Neural progenitor cell (in vitro differentiated cells): ENCODE data around the gene COL9A2. TPM values are rescaled to one million over a fixed set of nuclear protein-coding genes. Genes with fewer than 3 reads are reported as not detected.

Experiments
- DNase-seq: peaks from one replicate; pipeline ENCODE4 v3.0.0-alpha.2; 2016; ENCODE audit warnings: low spot score
- H2AFZ ChIP-seq: fragments of 200-600 bp; sonication (generic); replicated peaks from 2 replicates; pipeline ENCODE4 v1.6.1; 2016; ENCODE audit warnings: antibody characterized with exemption
- H3F3A ChIP-seq: fragments of 200-600 bp; sonication (generic); 2 replicates; pipeline ENCODE4 v1.6.1; 2016; ENCODE audit warnings: antibody characterized with exemption, low read depth
- H3K27ac ChIP-seq: fragments of 200-600 bp; sonication (generic); 2 replicates; pipeline ENCODE4 v1.5.1; 2016; ENCODE audit warnings: mild to moderate bottlenecking
- H3K27me3 ChIP-seq: fragments of 200-600 bp; sonication (generic); 2 replicates; pipeline ENCODE4 v1.6.1; 2016; ENCODE audit warnings: mild to moderate bottlenecking, moderate library complexity
- H3K36me3 ChIP-seq: fragments of 200-600 bp; sonication (generic); 2 replicates; pipeline ENCODE4 v1.5.1; 2016
- H3K4me1 ChIP-seq: fragments of 200-600 bp; sonication (generic); 2 replicates; pipeline ENCODE4 v1.6.1; 2016; ENCODE audit warnings: mixed run types
- H3K4me2 ChIP-seq: fragments of 200-600 bp; sonication (generic); 2 replicates; pipeline ENCODE4 v1.6.1; 2016
- H3K4me3 ChIP-seq: fragments of 200-600 bp; sonication (generic); 2 replicates; pipeline ENCODE4 v1.5.1; 2016
- H3K79me2 ChIP-seq: fragments of 200-600 bp; sonication (generic); 2 replicates; pipeline ENCODE4 v1.6.1; 2016; ENCODE audit warnings: low read depth
- H3K9ac ChIP-seq: fragments of 200-600 bp; sonication (generic); 2 replicates; pipeline ENCODE4 v1.6.1; 2016
- H3K9me3 ChIP-seq: fragments of 200-600 bp; sonication (generic); 2 replicates; pipeline ENCODE4 v1.5.1; 2016; ENCODE audit warnings: low read depth
- H4K20me1 ChIP-seq: fragments of 200-600 bp; sonication (generic); 2 replicates; pipeline ENCODE4 v1.6.1; 2016; ENCODE audit warnings: low read depth
- H3K27ac Mint-ChIP-seq: 3 replicates; pipeline ENCODE4 v1.8.0; 2021; ENCODE audit warnings: mixed read lengths
- H3K27me3 Mint-ChIP-seq: 2 replicates; pipeline ENCODE4 v1.8.0; 2022; ENCODE audit warnings: low read depth, mild to moderate bottlenecking, inconsistent platforms, moderate library complexity, mixed read lengths; ENCODE audit not compliant: insufficient read depth
- H3K36me3 Mint-ChIP-seq: 3 replicates; pipeline ENCODE4 v1.8.0; 2021; ENCODE audit warnings: mixed read lengths
- H3K4me1 Mint-ChIP-seq: 3 replicates; pipeline ENCODE4 v1.8.0; 2021; ENCODE audit warnings: mixed read lengths
- H3K4me3 Mint-ChIP-seq: 3 replicates; pipeline ENCODE4 v1.8.0; 2021; ENCODE audit warnings: mild to moderate bottlenecking, moderate library complexity, mixed read lengths
- H3K9me3 Mint-ChIP-seq: 3 replicates; pipeline ENCODE4 v1.8.0; 2020; ENCODE audit warnings: mixed read lengths
- CTCF ChIP-seq: fragments of 200-600 bp; sonication (generic); IDR thresholded peaks from 2 replicates; pipeline ENCODE4 v1.5.1; 2017; ENCODE audit warnings: antibody characterized with exemption, mild to moderate bottlenecking
- EZH2 ChIP-seq: fragments of 200-600 bp; sonication (generic); IDR thresholded peaks from 2 replicates; pipeline ENCODE4 v1.6.1; 2017; ENCODE audit warnings: antibody characterized with exemption, mild to moderate bottlenecking, moderate library complexity
- EZH2phosphoT487 ChIP-seq: fragments of 200-600 bp; sonication (generic); IDR thresholded peaks from 2 replicates; pipeline ENCODE4 v1.6.1; 2017; ENCODE audit warnings: antibody characterized with exemption
- total RNA-seq: library from RNA; depleted of rRNA; stranded (reverse); fragments of >200 nt; gene quantifications from 2 replicates; pipeline ENCODE4 v1.2.3, GENCODE V29; 2015; ENCODE audit warnings: low replicate concordance

COL9A2 gene
- total RNA-seq, 1 donor from 2014 or later, result 3.7 TPM

GRCh38 chr1:40299366-40300248 is 17.5 kb downstream of the COL9A2 start:
- H3K4me1 Mint-ChIP-seq, result peaks cover 5% of the 10 kb centered on the region
- H3K9me3 Mint-ChIP-seq, result no peaks in the 10 kb centered on the region
- no peak overlapping the region for H3K27ac Mint-ChIP-seq
- no peak overlapping the region for H3K9ac ChIP-seq
- no peaks in the 10 kb centered on the region for H3K36me3 ChIP-seq
- H3K4me1 ChIP-seq, result peaks cover 6% of the 10 kb centered on the region
- H3K27me3 ChIP-seq, result no peaks in the 10 kb centered on the region
- no peak overlapping the region for H3K4me2 ChIP-seq
- no peaks in the 10 kb centered on the region for H3K79me2 ChIP-seq
- no peak overlapping the region for H3K4me3 ChIP-seq
- H3K9me3 ChIP-seq, result no peaks in the 10 kb centered on the region
- no peaks in the 10 kb centered on the region for H3F3A ChIP-seq
- peaks cover 9% of the 10 kb centered on the region for H3K27me3 Mint-ChIP-seq
- H3K36me3 Mint-ChIP-seq, result no peaks in the 10 kb centered on the region
- no peak overlapping the region for H3K4me3 Mint-ChIP-seq
- H3K27ac ChIP-seq, result no peak overlapping the region
- TF ChIP-seq EZH2 (no peak), EZH2phosphoT487 (no peak), CTCF (no peak)
- H2AFZ ChIP-seq, result no peak overlapping the region
- H4K20me1 ChIP-seq, result no peaks in the 10 kb centered on the region
- DNase-seq, result no peak

GRCh38 chr1:40291293-40291692 is 25.8 kb downstream of the COL9A2 start:
- Histone ChIP-seq H4K20me1 (no peaks in the 10 kb centered on the region), H3K4me2 (no peak overlapping the region), H3K4me1 (no peaks in the 10 kb centered on the region), H3K27ac (no peak overlapping the region), H3K36me3 (peaks cover 11% of the 10 kb centered on the region), H3K27me3 (no peaks in the 10 kb centered on the region), H3K9ac (no peak overlapping the region), H3K79me2 (no peaks in the 10 kb centered on the region), H2AFZ (no peak overlapping the region), H3F3A (no peaks in the 10 kb centered on the region), H3K4me3 (no peak overlapping the region), H3K9me3 (no peaks in the 10 kb centered on the region)
- H3K27ac Mint-ChIP-seq, result no peak overlapping the region
- no peak for TF ChIP-seq EZH2phosphoT487
- no peak for TF ChIP-seq CTCF
- no peak for TF ChIP-seq EZH2
- H3K4me3 Mint-ChIP-seq, result no peak overlapping the region
- H3K27me3 Mint-ChIP-seq, result no peaks in the 10 kb centered on the region
- H3K4me1 Mint-ChIP-seq, result no peaks in the 10 kb centered on the region
- no peak for DNase-seq
- peaks cover 31% of the 10 kb centered on the region for H3K36me3 Mint-ChIP-seq
- no peaks in the 10 kb centered on the region for H3K9me3 Mint-ChIP-seq

- Histone ChIP-seq H3K27ac (no peak overlapping the region), H2AFZ (no peak overlapping the region), H4K20me1 (peaks cover 6% of the 10 kb centered on the region), H3K9ac (no peak overlapping the region), H3K27me3 (no peaks in the 10 kb centered on the region), H3K4me1 (no peaks in the 10 kb centered on the region), H3K79me2 (no peaks in the 10 kb centered on the region), H3K4me2 (no peak overlapping the region), H3F3A (no peaks in the 10 kb centered on the region), H3K9me3 (no peaks in the 10 kb centered on the region), H3K36me3 (peaks cover 23% of the 10 kb centered on the region), H3K4me3 (no peak overlapping the region)
- H3K9me3 Mint-ChIP-seq, result no peaks in the 10 kb centered on the region
- H3K27ac Mint-ChIP-seq, result no peak overlapping the region
- peaks cover 11% of the 10 kb centered on the region for H3K36me3 Mint-ChIP-seq
- TF ChIP-seq EZH2phosphoT487, result no peak
- TF ChIP-seq EZH2, result no peak
- TF ChIP-seq CTCF, result no peak
- no peak overlapping the region for H3K4me3 Mint-ChIP-seq
- H3K27me3 Mint-ChIP-seq, result no peaks in the 10 kb centered on the region
- H3K4me1 Mint-ChIP-seq, result no peaks in the 10 kb centered on the region
- no peak for DNase-seq
Measured at GRCh38 chr1:40281853-40282252, 35.2 kb downstream of the COL9A2 start.
